IPS-11a (cell line): ENCODE data around the gene HPCA.
A peak's percentile ranks its signal among the peaks of the same experiment; 100 is the strongest.

ENCODE experiments used
- H3K4me3 ChIP-seq: one replicate; pipeline ENCODE4 v1.5.1; 2013; ENCODE audit warnings: low read depth, low read length, control low read depth

Gene HPCA

GRCh38 chr1:32886004-32886827, at the start of gene HPCA:
Gene HPCA, plus strand, starts transcription at chr1:32886491. Its CDS starts 2,408 bp downstream, at chr1:32888899.
- no peak within 1 kb of the TSS for H3K4me3 ChIP-seq

GRCh38 chr1:32848354-32849063, 37.8 kb upstream of the HPCA start:
- H3K4me3 ChIP-seq = no peak overlapping the region

- no peak overlapping the region for H3K4me3 ChIP-seq
These were observed 30.3 kb upstream of the HPCA start for GRCh38 chr1:32855861-32856617.

GRCh38 chr1:32858136-32858535, 28.2 kb upstream of the HPCA start:
- no peak overlapping the region for H3K4me3 ChIP-seq

GRCh38 chr1:32858791-32859190, 27.5 kb upstream of the HPCA start:
- no peak overlapping the region for H3K4me3 ChIP-seq

- no peak overlapping the region for H3K4me3 ChIP-seq
These were observed 26.4 kb upstream of the HPCA start for GRCh38 chr1:32859915-32860314.

- no peak overlapping the region for H3K4me3 ChIP-seq
These were observed 25.7 kb upstream of the HPCA start for GRCh38 chr1:32860566-32860965.

- no peak overlapping the region for H3K4me3 ChIP-seq
These were observed 24.2 kb upstream of the HPCA start for GRCh38 chr1:32861904-32862695.

- H3K4me3 ChIP-seq = no peak overlapping the region
These were observed 22.9 kb upstream of the HPCA start for GRCh38 chr1:32863218-32863880.

GRCh38 chr1:32863881-32864245, 22.4 kb upstream of the HPCA start:
- H3K4me3 ChIP-seq = no peak overlapping the region

GRCh38 chr1:32864375-32865019, 21.8 kb upstream of the HPCA start:
- no peak overlapping the region for H3K4me3 ChIP-seq

- H3K4me3 ChIP-seq = no peak overlapping the region
These were observed 20.5 kb upstream of the HPCA start for GRCh38 chr1:32865639-32866405.

- no peak overlapping the region for H3K4me3 ChIP-seq
These were observed 19.1 kb upstream of the HPCA start for GRCh38 chr1:32867151-32867550.

- H3K4me3 ChIP-seq = no peak overlapping the region
These were observed 18.6 kb upstream of the HPCA start for GRCh38 chr1:32867671-32868070.

GRCh38 chr1:32868085-32868484, 18.2 kb upstream of the HPCA start:
- no peak overlapping the region for H3K4me3 ChIP-seq

GRCh38 chr1:32868806-32869455, 17.4 kb upstream of the HPCA start:
- no peak overlapping the region for H3K4me3 ChIP-seq

GRCh38 chr1:32869923-32870614, 16.2 kb upstream of the HPCA start:
- peak overlapping the region; percentile 27 for H3K4me3 ChIP-seq
